Measurements from ENCODE around the gene MTUS2.

MTUS2 gene

GRCh38 chr13:28865149-28865744 lies 45.1 kb downstream of the MTUS2 start:
- H3K27ac ChIP-seq (ENCODE audit: low read depth, low read length): no peak overlapping the region
- no peaks in the 10 kb centered on the region for H3K27me3 ChIP-seq (ENCODE audit: control insufficient read depth, insufficient read depth, low read length)
- H3K9ac ChIP-seq (ENCODE audit: low read length): no peak overlapping the region
- H3K36me3 ChIP-seq (ENCODE audit: control insufficient read depth, insufficient read depth, low read length): no peaks in the 10 kb centered on the region
- no peak overlapping the region for H3K4me3 ChIP-seq (ENCODE audit: low read length)
- no peaks in the 10 kb centered on the region for H3K4me1 ChIP-seq (ENCODE audit: control insufficient read depth, insufficient read depth, low read length)

DNA sequence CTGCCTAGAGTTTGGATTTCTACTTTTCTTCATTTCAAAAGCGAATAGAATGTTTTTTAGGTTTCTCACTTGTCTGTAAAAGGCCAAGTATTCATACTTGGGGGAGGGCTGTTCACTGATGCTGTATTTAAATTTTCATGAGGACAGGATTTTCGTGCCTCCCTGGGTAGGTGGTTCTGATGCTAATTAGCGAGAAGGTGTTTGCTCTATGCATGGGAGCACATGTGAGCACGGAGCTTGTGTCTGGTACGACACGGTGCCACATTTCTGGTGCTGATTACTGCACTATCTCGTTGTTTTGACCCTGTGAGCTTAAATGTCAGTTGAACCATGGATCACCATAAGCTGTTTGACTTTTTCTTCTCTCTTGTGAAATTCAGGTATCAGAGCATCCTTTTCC lies 45.8 kb downstream of the MTUS2 start:
- H3K4me3 ChIP-seq (ENCODE audit: low read length): no peak overlapping the region
- no peak overlapping the region for H3K9ac ChIP-seq (ENCODE audit: low read length)
- no peaks in the 10 kb centered on the region for H3K36me3 ChIP-seq (ENCODE audit: control insufficient read depth, insufficient read depth, low read length)
- H3K27ac ChIP-seq (ENCODE audit: low read depth, low read length): no peak overlapping the region
- H3K4me1 ChIP-seq (ENCODE audit: control insufficient read depth, insufficient read depth, low read length): no peaks in the 10 kb centered on the region
- no peaks in the 10 kb centered on the region for H3K27me3 ChIP-seq (ENCODE audit: control insufficient read depth, insufficient read depth, low read length)

GRCh38 chr13:28866932-28867331 lies 46.8 kb downstream of the MTUS2 start:
- no peaks in the 10 kb centered on the region for H3K4me1 ChIP-seq (ENCODE audit: control insufficient read depth, insufficient read depth, low read length)
- no peaks in the 10 kb centered on the region for H3K36me3 ChIP-seq (ENCODE audit: control insufficient read depth, insufficient read depth, low read length)
- no peaks in the 10 kb centered on the region for H3K27me3 ChIP-seq (ENCODE audit: control insufficient read depth, insufficient read depth, low read length)
- H3K4me3 ChIP-seq (ENCODE audit: low read length): no peak overlapping the region
- no peak overlapping the region for H3K27ac ChIP-seq (ENCODE audit: low read depth, low read length)
- H3K9ac ChIP-seq (ENCODE audit: low read length): no peak overlapping the region

- no peaks in the 10 kb centered on the region for H3K4me1 ChIP-seq (ENCODE audit: control insufficient read depth, insufficient read depth, low read length)
- H3K36me3 ChIP-seq (ENCODE audit: control insufficient read depth, insufficient read depth, low read length): no peaks in the 10 kb centered on the region
- no peak overlapping the region for H3K9ac ChIP-seq (ENCODE audit: low read length)
- no peak overlapping the region for H3K4me3 ChIP-seq (ENCODE audit: low read length)
- no peaks in the 10 kb centered on the region for H3K27me3 ChIP-seq (ENCODE audit: control insufficient read depth, insufficient read depth, low read length)
- H3K27ac ChIP-seq (ENCODE audit: low read depth, low read length): no peak overlapping the region
These were observed 47.4 kb downstream of the MTUS2 start for GRCh38 chr13:28867564-28867963.

GRCh38 chr13:28872427-28873176 lies 52.5 kb downstream of the MTUS2 start:
- Histone ChIP-seq H3K36me3 (ENCODE audit: control insufficient read depth, insufficient read depth, low read length) (no peaks in the 10 kb centered on the region), H3K9ac (ENCODE audit: low read length) (no peak overlapping the region), H3K27ac (ENCODE audit: low read depth, low read length) (no peak overlapping the region), H3K4me3 (ENCODE audit: low read length) (no peak overlapping the region), H3K27me3 (ENCODE audit: control insufficient read depth, insufficient read depth, low read length) (no peaks in the 10 kb centered on the region), H3K4me1 (ENCODE audit: control insufficient read depth, insufficient read depth, low read length) (no peaks in the 10 kb centered on the region)

- Histone ChIP-seq H3K27ac (ENCODE audit: low read depth, low read length) (no peak overlapping the region), H3K4me3 (ENCODE audit: low read length) (no peak overlapping the region), H3K36me3 (ENCODE audit: control insufficient read depth, insufficient read depth, low read length) (no peaks in the 10 kb centered on the region), H3K4me1 (ENCODE audit: control insufficient read depth, insufficient read depth, low read length) (no peaks in the 10 kb centered on the region), H3K9ac (ENCODE audit: low read length) (no peak overlapping the region), H3K27me3 (ENCODE audit: control insufficient read depth, insufficient read depth, low read length) (no peaks in the 10 kb centered on the region)
These were observed 55.9 kb downstream of the MTUS2 start for GRCh38 chr13:28875846-28876615.

DNA sequence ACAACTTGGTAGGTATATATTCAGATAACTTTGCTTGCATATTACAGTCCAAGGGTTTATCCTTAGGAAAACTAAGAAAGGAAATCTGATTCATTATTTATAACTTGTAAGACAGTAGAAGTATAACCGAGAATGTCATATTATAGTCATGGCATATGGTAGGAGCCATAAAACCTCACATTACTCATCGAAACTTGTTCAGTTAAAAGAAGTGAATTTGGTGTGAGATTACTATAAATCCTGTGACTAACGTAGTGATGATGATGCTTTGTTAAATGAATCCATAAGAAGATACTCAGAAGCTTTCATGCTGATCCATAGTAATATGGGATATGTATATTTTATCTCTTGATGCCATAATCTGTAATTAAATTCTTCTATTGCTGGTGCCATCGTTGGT lies 57.3 kb downstream of the MTUS2 start:
- Histone ChIP-seq H3K27me3 (ENCODE audit: control insufficient read depth, insufficient read depth, low read length) (no peaks in the 10 kb centered on the region), H3K9ac (ENCODE audit: low read length) (no peak overlapping the region), H3K4me3 (ENCODE audit: low read length) (no peak overlapping the region), H3K36me3 (ENCODE audit: control insufficient read depth, insufficient read depth, low read length) (no peaks in the 10 kb centered on the region), H3K27ac (ENCODE audit: low read depth, low read length) (no peak overlapping the region), H3K4me1 (ENCODE audit: control insufficient read depth, insufficient read depth, low read length) (no peaks in the 10 kb centered on the region)

- Histone ChIP-seq H3K36me3 (ENCODE audit: control insufficient read depth, insufficient read depth, low read length) (no peaks in the 10 kb centered on the region), H3K4me3 (ENCODE audit: low read length) (no peak overlapping the region), H3K27ac (ENCODE audit: low read depth, low read length) (no peak overlapping the region), H3K4me1 (ENCODE audit: control insufficient read depth, insufficient read depth, low read length) (no peaks in the 10 kb centered on the region), H3K9ac (ENCODE audit: low read length) (no peak overlapping the region), H3K27me3 (ENCODE audit: control insufficient read depth, insufficient read depth, low read length) (no peaks in the 10 kb centered on the region)
These were observed 65.0 kb downstream of the MTUS2 start for GRCh38 chr13:28885181-28885580.

DNA sequence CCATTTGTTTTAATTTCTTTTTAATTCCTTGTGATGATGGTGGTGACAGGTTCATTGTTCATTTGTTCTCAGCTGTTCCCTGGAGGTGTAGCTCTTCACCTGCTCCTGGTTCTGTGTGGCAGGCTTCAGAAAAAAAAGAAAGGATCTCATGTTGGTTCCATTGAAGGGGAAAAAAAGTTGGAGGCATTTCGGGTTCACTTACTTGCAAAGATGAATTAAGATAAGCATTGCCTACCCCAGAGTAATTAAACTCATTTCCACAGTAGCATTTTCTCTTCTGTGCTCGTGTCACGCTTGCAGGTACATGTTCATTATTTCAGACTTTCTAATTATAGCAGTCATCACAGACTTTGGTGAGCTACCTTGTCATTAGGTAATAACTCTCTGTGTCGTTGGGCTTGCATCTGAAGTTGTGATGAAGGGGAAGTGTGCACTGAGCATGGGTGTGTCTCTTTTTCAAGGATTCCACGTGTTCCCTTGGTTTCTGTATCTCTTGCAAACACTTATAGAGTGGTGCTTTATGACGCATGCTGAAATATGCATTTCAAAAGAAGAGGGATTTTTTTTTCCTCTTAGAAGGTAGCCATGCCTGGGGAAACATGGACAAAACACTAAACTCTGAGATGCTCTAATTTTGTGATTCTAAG lies 69.1 kb downstream of the MTUS2 start:
- no peaks in the 10 kb centered on the region for H3K4me1 ChIP-seq (ENCODE audit: control insufficient read depth, insufficient read depth, low read length)
- H3K27me3 ChIP-seq (ENCODE audit: control insufficient read depth, insufficient read depth, low read length): no peaks in the 10 kb centered on the region
- no peaks in the 10 kb centered on the region for H3K36me3 ChIP-seq (ENCODE audit: control insufficient read depth, insufficient read depth, low read length)
- no peak overlapping the region for H3K4me3 ChIP-seq (ENCODE audit: low read length)
- H3K9ac ChIP-seq (ENCODE audit: low read length): no peak overlapping the region
- no peak overlapping the region for H3K27ac ChIP-seq (ENCODE audit: low read depth, low read length)

- Histone ChIP-seq H3K36me3 (ENCODE audit: control insufficient read depth, insufficient read depth, low read length) (no peaks in the 10 kb centered on the region), H3K4me3 (ENCODE audit: low read length) (no peak overlapping the region), H3K9ac (ENCODE audit: low read length) (no peak overlapping the region), H3K27me3 (ENCODE audit: control insufficient read depth, insufficient read depth, low read length) (no peaks in the 10 kb centered on the region), H3K27ac (ENCODE audit: low read depth, low read length) (no peak overlapping the region), H3K4me1 (ENCODE audit: control insufficient read depth, insufficient read depth, low read length) (no peaks in the 10 kb centered on the region)
These were observed 70.6 kb downstream of the MTUS2 start for GRCh38 chr13:28890712-28891111.

DNA sequence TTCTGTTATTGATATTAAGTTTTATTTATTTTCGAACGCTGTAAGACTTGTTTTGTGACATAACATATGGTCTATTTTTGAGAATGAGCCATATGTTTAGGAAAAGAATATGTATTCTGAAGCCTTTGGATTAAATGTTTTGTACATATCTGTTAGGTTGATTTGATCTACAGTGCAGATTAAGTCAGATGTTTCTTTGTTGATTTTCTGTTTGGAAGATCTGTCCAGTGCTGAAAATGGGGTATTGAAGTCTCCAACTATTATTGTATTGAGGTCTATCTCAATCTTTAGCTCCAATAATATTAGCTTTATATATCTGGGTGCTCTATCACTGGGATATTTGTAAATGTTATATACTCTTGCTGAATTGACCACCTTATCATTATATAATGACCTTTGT lies 97.9 kb downstream of the MTUS2 start:
- Histone ChIP-seq H3K9ac (ENCODE audit: low read length) (no peak overlapping the region), H3K36me3 (ENCODE audit: control insufficient read depth, insufficient read depth, low read length) (no peaks in the 10 kb centered on the region), H3K4me1 (ENCODE audit: control insufficient read depth, insufficient read depth, low read length) (no peaks in the 10 kb centered on the region), H3K27ac (ENCODE audit: low read depth, low read length) (no peak overlapping the region), H3K27me3 (ENCODE audit: control insufficient read depth, insufficient read depth, low read length) (no peaks in the 10 kb centered on the region), H3K4me3 (ENCODE audit: low read length) (no peak overlapping the region)

- Histone ChIP-seq H3K9ac (ENCODE audit: low read length) (no peak overlapping the region), H3K4me1 (ENCODE audit: control insufficient read depth, insufficient read depth, low read length) (no peaks in the 10 kb centered on the region), H3K4me3 (ENCODE audit: low read length) (no peak overlapping the region), H3K27me3 (ENCODE audit: control insufficient read depth, insufficient read depth, low read length) (no peaks in the 10 kb centered on the region), H3K36me3 (ENCODE audit: control insufficient read depth, insufficient read depth, low read length) (no peaks in the 10 kb centered on the region), H3K27ac (ENCODE audit: low read depth, low read length) (no peak overlapping the region)
These were observed 102.2 kb downstream of the MTUS2 start for GRCh38 chr13:28922341-28922740.
